DND-41 (cell line): ENCODE results near the gene MBL2.

Experiments used
- CTCF ChIP-seq: IDR thresholded peaks from 2 replicates; pipeline ENCODE4 v1.5.1; 2012; ENCODE audit warnings: borderline replicate concordance, low read length, moderate library complexity, mild to moderate bottlenecking; ENCODE audit not compliant: poor library complexity, severe bottlenecking; ENCODE audit errors: extremely low read depth
- EZH2 ChIP-seq: IDR thresholded peaks from 3 replicates; pipeline ENCODE4 v1.6.1; 2012; ENCODE audit warnings: borderline replicate concordance, low read depth, mild to moderate bottlenecking, moderate library complexity, low read length, inconsistent platforms; ENCODE audit not compliant: severe bottlenecking

GRCh38 chr10:52756966-52757365 is 15.6 kb downstream of the MBL2 start:
- TF ChIP-seq EZH2 (no peak), CTCF (no peak)
